ENCODE data around the gene ZNF69.
"Not testable (repeated sequence)": the region's sequence is repeated elsewhere in the genome, so short reads cannot be mapped to it uniquely, and the experiment has no call there.

Gene ZNF69

GRCh38 chr19:11887611-11888531 is at the start of gene ZNF69:
ZNF69 (plus strand) TSS chr19:11887782; CDS start chr19:11887924, 142 bp downstream.
- no peak for DNase-seq (ENCODE audit: low read depth)
- no peak for TF ChIP-seq CTCF (IDR thresholded peaks at IDR 0.05; ENCODE audit: control insufficient read depth, extremely low read depth, insufficient read depth)
- H3K4me3 ChIP-seq (ENCODE audit: low read depth, low read length), result peak within 1 kb of the TSS; percentile 30

- DNase-seq (ENCODE audit: low read depth), result no peak
- H3K4me3 ChIP-seq (ENCODE audit: low read depth, low read length), result no peak overlapping the region
- TF ChIP-seq CTCF (IDR thresholded peaks at IDR 0.05; ENCODE audit: control insufficient read depth, extremely low read depth, insufficient read depth), result no peak
Measured at GRCh38 chr19:11843722-11844121, 43.9 kb upstream of the ZNF69 start.

- not testable (repeated sequence) for H3K4me3 ChIP-seq (ENCODE audit: low read depth, low read length); DNase-seq (ENCODE audit: low read depth)
Measured at GRCh38 chr19:11847615-11848014, 40.0 kb upstream of the ZNF69 start.

GRCh38 chr19:11848200-11848593 is 39.4 kb upstream of the ZNF69 start:
- no peak for DNase-seq (ENCODE audit: low read depth)
- TF ChIP-seq CTCF (IDR thresholded peaks at IDR 0.05; ENCODE audit: control insufficient read depth, extremely low read depth, insufficient read depth), result no peak
- no peak overlapping the region for H3K4me3 ChIP-seq (ENCODE audit: low read depth, low read length)

GRCh38 chr19:11848594-11849469 is 38.8 kb upstream of the ZNF69 start, which contains the start of gene ZNF439:
ZNF439 (plus strand) TSS chr19:11848726; CDS start chr19:11848868, 142 bp downstream.
- no peak within 1 kb of the TSS for H3K4me3 ChIP-seq (ENCODE audit: low read depth, low read length)
- DNase-seq (ENCODE audit: low read depth), result no peak

GRCh38 chr19:11850289-11850688 is 37.3 kb upstream of the ZNF69 start:
- not testable (repeated sequence) for DNase-seq (ENCODE audit: low read depth); H3K4me3 ChIP-seq (ENCODE audit: low read depth, low read length)

More at GRCh38 chr19:11848594-11849469, 38.8 kb upstream of the ZNF69 start, which contains the start of gene ZNF439:
- TF ChIP-seq CTCF (IDR thresholded peaks at IDR 0.05; ENCODE audit: control insufficient read depth, extremely low read depth, insufficient read depth), result no peak

- no peak overlapping the region for H3K4me3 ChIP-seq (ENCODE audit: low read depth, low read length)
- no peak for DNase-seq (ENCODE audit: low read depth)
- no peak for TF ChIP-seq CTCF (IDR thresholded peaks at IDR 0.05; ENCODE audit: control insufficient read depth, extremely low read depth, insufficient read depth)
Measured at GRCh38 chr19:11853358-11853757, 34.2 kb upstream of the ZNF69 start.

All from LNCaP clone FGC (cell line).